ENCODE data around the gene RIMBP2.

The RIMBP2 gene

DNA sequence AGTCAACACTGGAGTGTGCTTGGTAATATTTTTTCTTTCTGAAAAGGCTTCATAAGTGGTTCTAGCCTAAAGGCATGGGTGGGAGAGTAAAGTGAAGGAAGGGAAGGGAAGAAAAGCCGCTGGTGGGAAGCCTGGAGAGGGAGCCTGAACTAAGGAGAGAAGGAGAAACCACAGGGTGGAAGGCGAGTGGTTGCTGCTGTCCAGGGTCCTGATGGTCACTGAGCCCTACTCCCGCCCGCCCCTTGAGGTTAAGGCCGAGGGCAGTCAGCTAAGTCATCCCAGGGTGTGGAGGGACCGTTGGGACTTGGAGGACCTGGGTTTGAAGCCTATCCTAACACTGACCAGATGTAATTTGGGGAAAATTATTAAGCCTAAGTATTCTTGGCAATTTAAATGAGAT lies 189.3 kb downstream of the RIMBP2 start:
- TF ChIP-seq EZH2 (optimal IDR thresholded peaks at IDR 0.05; ENCODE audit: low read depth, low read length): no peak
- no peak for TF ChIP-seq EZH2phosphoT487 (IDR thresholded peaks at IDR 0.05; ENCODE audit: low read length)
- TF ChIP-seq, protein P1, sequence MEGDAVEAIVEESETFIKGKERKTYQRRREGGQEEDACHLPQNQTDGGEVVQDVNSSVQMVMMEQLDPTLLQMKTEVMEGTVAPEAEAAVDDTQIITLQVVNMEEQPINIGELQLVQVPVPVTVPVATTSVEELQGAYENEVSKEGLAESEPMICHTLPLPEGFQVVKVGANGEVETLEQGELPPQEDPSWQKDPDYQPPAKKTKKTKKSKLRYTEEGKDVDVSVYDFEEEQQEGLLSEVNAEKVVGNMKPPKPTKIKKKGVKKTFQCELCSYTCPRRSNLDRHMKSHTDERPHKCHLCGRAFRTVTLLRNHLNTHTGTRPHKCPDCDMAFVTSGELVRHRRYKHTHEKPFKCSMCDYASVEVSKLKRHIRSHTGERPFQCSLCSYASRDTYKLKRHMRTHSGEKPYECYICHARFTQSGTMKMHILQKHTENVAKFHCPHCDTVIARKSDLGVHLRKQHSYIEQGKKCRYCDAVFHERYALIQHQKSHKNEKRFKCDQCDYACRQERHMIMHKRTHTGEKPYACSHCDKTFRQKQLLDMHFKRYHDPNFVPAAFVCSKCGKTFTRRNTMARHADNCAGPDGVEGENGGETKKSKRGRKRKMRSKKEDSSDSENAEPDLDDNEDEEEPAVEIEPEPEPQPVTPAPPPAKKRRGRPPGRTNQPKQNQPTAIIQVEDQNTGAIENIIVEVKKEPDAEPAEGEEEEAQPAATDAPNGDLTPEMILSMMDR (IDR thresholded peaks at IDR 0.05; ENCODE audit: low read length): no peak
- H3K27me3 ChIP-seq (replicated peaks; ENCODE audit: insufficient read depth, low read length): no peaks in the 10 kb centered on the region
- DNase-seq: no peak
- H3K9ac ChIP-seq (ENCODE audit: low read length): no peak overlapping the region
- no peaks in the 10 kb centered on the region for H3K4me1 ChIP-seq (ENCODE audit: low read length)
- no peaks in the 10 kb centered on the region for H3F3A ChIP-seq (ENCODE audit: insufficient read depth, low read length)
- H3K79me2 ChIP-seq (ENCODE audit: low read length): no peaks in the 10 kb centered on the region
- no peak overlapping the region for H3K27ac ChIP-seq (ENCODE audit: low read length)
- H3K9me3 ChIP-seq (replicated peaks; ENCODE audit: insufficient read depth, low read length): no peaks in the 10 kb centered on the region
- H3K36me3 ChIP-seq (replicated peaks; ENCODE audit: insufficient read depth, low read length): no peaks in the 10 kb centered on the region
- no peaks in the 10 kb centered on the region for H3K9me2 ChIP-seq (replicated peaks; ENCODE audit: insufficient read depth, low read length)
- no peak overlapping the region for H3K4me2 ChIP-seq (ENCODE audit: low read depth, low read length)
- no peak overlapping the region for H2AFZ ChIP-seq (ENCODE audit: low read length)
- no peaks in the 10 kb centered on the region for H4K20me1 ChIP-seq (ENCODE audit: insufficient read depth, low read length)
- no peak overlapping the region for H3K4me3 ChIP-seq (ENCODE audit: low read length)

DNA sequence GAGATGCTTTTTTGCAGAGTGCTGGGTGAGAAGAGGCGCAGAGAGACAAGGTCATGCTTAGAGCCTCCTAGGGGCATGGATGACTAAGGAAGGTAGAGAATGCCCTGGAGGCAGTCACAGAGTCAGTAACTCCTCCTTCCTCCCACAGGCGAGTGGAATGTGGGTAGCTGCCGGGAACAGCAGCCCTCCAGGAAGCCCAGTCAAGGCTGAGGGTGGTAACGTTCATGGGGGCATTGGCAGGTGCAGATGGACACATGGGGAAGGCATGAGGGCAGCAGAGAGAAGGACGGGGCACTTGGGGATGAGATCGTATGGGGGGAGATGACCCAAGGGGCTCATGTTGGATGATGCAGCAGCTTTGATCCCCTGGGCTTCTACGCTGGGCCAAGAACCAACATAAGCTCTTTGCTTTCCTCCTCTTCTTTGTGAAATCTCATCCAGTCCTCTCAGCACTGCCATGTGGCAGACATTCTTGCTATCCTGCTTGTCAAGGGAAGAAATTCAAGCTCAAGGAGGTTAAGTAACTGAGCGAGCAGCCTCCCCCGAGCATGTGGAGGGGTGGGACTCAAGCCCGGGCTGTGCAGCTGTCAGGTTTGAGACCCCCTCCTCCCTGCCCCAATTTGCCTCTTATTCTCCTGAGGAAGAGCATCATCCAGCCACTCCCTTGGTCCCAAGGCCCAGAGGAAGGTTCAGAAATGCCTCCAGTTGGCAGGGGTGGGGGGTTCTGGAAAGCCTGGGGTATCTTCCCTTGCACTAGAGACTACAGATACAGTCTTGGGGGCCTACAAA lies 190.5 kb downstream of the RIMBP2 start:
- no peak for DNase-seq
- TF ChIP-seq EZH2phosphoT487 (IDR thresholded peaks at IDR 0.05; ENCODE audit: low read length) (no peak), EZH2 (optimal IDR thresholded peaks at IDR 0.05; ENCODE audit: low read depth, low read length) (no peak)
- TF ChIP-seq, protein P1 (IDR thresholded peaks at IDR 0.05; ENCODE audit: low read length): no peak

DNA sequence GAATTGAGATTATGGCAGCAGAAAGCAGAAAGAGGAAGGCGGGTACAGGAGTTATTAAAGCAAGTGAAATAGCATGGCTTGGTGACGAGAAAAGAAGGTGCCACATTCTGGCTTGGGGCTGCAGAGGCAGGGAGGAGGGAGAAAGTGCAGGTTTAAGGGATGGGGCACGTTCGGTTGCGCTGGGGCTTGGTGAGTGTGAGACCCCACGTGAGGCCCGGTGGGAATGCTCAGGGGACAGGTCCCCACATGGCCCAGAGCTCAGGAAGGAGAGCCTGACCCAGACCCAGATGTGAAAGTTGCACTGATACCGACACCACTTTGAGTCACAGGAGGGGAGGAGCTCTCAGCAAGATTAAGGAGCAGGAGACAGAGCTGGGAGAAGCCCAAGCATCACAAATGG lies 191.3 kb downstream of the RIMBP2 start:
- DNase-seq: no peak
- no peaks in the 10 kb centered on the region for H3K79me2 ChIP-seq (ENCODE audit: low read length)
- no peaks in the 10 kb centered on the region for H3K27me3 ChIP-seq (replicated peaks; ENCODE audit: insufficient read depth, low read length)
- no peaks in the 10 kb centered on the region for H3F3A ChIP-seq (ENCODE audit: insufficient read depth, low read length)
- H2AFZ ChIP-seq (ENCODE audit: low read length): no peak overlapping the region
- H3K4me2 ChIP-seq (ENCODE audit: low read depth, low read length): no peak overlapping the region
- H3K4me3 ChIP-seq (ENCODE audit: low read length): no peak overlapping the region
- H3K36me3 ChIP-seq (replicated peaks; ENCODE audit: insufficient read depth, low read length): no peaks in the 10 kb centered on the region
- TF ChIP-seq, protein P1 (IDR thresholded peaks at IDR 0.05; ENCODE audit: low read length): no peak
- no peak for TF ChIP-seq EZH2 (optimal IDR thresholded peaks at IDR 0.05; ENCODE audit: low read depth, low read length)
- no peak for TF ChIP-seq EZH2phosphoT487 (IDR thresholded peaks at IDR 0.05; ENCODE audit: low read length)
- H3K9me2 ChIP-seq (replicated peaks; ENCODE audit: insufficient read depth, low read length): no peaks in the 10 kb centered on the region
- H3K4me1 ChIP-seq (ENCODE audit: low read length): no peaks in the 10 kb centered on the region
- no peak overlapping the region for H3K9ac ChIP-seq (ENCODE audit: low read length)
- H4K20me1 ChIP-seq (ENCODE audit: insufficient read depth, low read length): no peaks in the 10 kb centered on the region
- H3K27ac ChIP-seq (ENCODE audit: low read length): no peak overlapping the region
- no peaks in the 10 kb centered on the region for H3K9me3 ChIP-seq (replicated peaks; ENCODE audit: insufficient read depth, low read length)

More for the DNA sequence above, 190.5 kb downstream of the RIMBP2 start:
- no peak overlapping the region for H3K4me2 ChIP-seq (ENCODE audit: low read depth, low read length)
- H3K9me3 ChIP-seq (replicated peaks; ENCODE audit: insufficient read depth, low read length): no peaks in the 10 kb centered on the region
- no peak overlapping the region for H3K27ac ChIP-seq (ENCODE audit: low read length)
- no peaks in the 10 kb centered on the region for H3K9me2 ChIP-seq (replicated peaks; ENCODE audit: insufficient read depth, low read length)
- H3F3A ChIP-seq (ENCODE audit: insufficient read depth, low read length): no peaks in the 10 kb centered on the region
- no peaks in the 10 kb centered on the region for H3K27me3 ChIP-seq (replicated peaks; ENCODE audit: insufficient read depth, low read length)
- no peaks in the 10 kb centered on the region for H3K36me3 ChIP-seq (replicated peaks; ENCODE audit: insufficient read depth, low read length)
- no peaks in the 10 kb centered on the region for H3K4me1 ChIP-seq (ENCODE audit: low read length)
- H3K9ac ChIP-seq (ENCODE audit: low read length): no peak overlapping the region
- H3K79me2 ChIP-seq (ENCODE audit: low read length): no peaks in the 10 kb centered on the region
- H2AFZ ChIP-seq (ENCODE audit: low read length): no peak overlapping the region
- no peaks in the 10 kb centered on the region for H4K20me1 ChIP-seq (ENCODE audit: insufficient read depth, low read length)
- H3K4me3 ChIP-seq (ENCODE audit: low read length): no peak overlapping the region
